ENCODE measurements around the gene FAM117A. TPM values are rescaled to one million over a fixed set of nuclear protein-coding genes. Genes with fewer than 3 reads are reported as not detected.

The FAM117A gene
- total and polyA plus RNA-seq, 2 donors (not counting 3 experiments of a cell fraction or from before 2014, with no cell fraction given): 12.2 to 24.1 TPM

DNA sequence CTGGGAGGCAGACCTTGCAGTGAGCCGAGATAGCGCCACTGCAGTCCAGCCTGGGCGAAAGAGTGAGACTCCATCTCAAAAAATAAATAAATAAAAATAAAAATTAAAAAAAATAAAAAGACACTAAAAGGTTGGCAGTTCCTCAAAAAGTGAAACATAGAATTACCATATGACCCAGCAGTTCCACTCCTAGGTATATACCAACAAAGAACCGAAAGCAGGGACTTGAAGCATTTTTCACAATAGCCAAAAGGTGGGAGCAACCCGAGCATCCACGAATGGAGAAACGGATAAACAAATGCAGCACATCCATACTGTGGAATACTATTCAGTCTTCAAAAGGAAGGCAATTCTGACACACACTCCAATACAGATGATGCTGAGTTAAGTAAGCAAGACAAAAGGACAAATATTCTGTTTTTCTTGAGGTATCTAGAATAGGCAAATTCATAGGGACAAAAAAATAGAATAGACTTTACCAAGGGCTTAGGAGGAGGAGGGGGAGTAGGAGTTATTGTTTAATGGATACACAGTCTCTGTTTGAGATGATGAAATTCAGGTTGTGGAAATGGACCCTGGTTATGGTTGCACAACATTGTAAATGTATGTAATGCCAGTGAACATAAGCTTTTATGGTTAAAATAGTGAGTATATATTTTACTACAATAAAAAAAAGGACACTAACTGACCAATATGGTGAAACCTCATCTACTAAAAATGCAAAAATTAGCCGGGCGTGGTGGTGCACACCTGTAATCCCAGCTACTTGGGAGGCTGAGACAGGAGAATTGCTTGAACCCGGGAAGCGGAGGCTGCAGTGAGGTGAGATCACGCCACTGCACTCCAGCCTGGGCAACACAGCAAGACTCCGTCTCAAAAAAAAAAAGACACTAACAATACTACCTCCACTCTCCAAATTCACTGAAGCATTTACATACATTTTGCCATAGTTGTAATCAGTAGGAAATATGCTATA is 29.1 kb downstream of the FAM117A start:
- Histone ChIP-seq H3K4me1 (ENCODE audit: control insufficient read depth, extremely low read depth, insufficient read depth, low read length) (no peaks in the 10 kb centered on the region), H3K9me1 (replicated peaks; ENCODE audit: control insufficient read depth, extremely low read depth, insufficient read depth, low read length) (no peaks in the 10 kb centered on the region), H3K9ac (replicated peaks; ENCODE audit: extremely low read depth, insufficient read depth, low read length) (no peak overlapping the region), H3K4me2 (ENCODE audit: insufficient read depth, low read length) (no peak overlapping the region), H3K9me3 (replicated peaks; ENCODE audit: control insufficient read depth, insufficient read depth, low read length) (no peaks in the 10 kb centered on the region), H3K36me3 (ENCODE audit: control insufficient read depth in 2 of 2, extremely low read depth in 1 of 2, insufficient read depth in 2 of 2, low read length in 2 of 2) (peaks cover 0 to 5% of the 10 kb centered on the region in 2 experiments), H3K79me2 (ENCODE audit: control insufficient read depth, insufficient read depth, low read length) (no peaks in the 10 kb centered on the region), H3K27ac (ENCODE audit: insufficient read depth, low read depth, low read length) (no peak overlapping the region), H3K4me3 (replicated peaks in 1 of 3; ENCODE audit: insufficient read depth in 1 of 3, low read depth in 1 of 3, low read length in 3 of 3) (no peak overlapping the region), H2AFZ (ENCODE audit: low read depth, low read length) (no peak overlapping the region), H4K20me1 (replicated peaks; ENCODE audit: control insufficient read depth, extremely low read depth, insufficient read depth, low read length) (no peaks in the 10 kb centered on the region), H3K27me3 (ENCODE audit: control insufficient read depth in 2 of 2, insufficient read depth in 2 of 2, low read length in 2 of 2) (no peaks in the 10 kb centered on the region)
- intact Hi-C loops (cut with micrococcal nuclease) (no loop called here), dilution Hi-C loops (cut with MboI; ENCODE audit: extremely low pct_ligation_motif_present, low sequenced_read_pairs) (no loop called here)
- ChIA-PET POLR2A (interaction anchor here (0.7 kb wide), 1 partner anchor 12 kb away, joined by 4 read pairs; no protein-coding TSS in a partner anchor), CTCF (no interaction called here)
- no TSS peak for BruUV-seq (replicated peaks)
- FAIRE-seq: no peak
- TF ChIP-seq FOS (IDR thresholded peaks at IDR 0.05; ENCODE audit: borderline replicate concordance, insufficient read depth, low read length): no peak
- no peak for TF ChIP-seq POLR2A (IDR thresholded peaks at IDR 0.05; ENCODE audit: low read depth, low read length)
- TF ChIP-seq, protein P1, sequence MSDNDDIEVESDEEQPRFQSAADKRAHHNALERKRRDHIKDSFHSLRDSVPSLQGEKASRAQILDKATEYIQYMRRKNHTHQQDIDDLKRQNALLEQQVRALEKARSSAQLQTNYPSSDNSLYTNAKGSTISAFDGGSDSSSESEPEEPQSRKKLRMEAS (IDR thresholded peaks at IDR 0.05; ENCODE audit: insufficient read depth, insufficient read length): no peak
- TF ChIP-seq, protein P2, sequence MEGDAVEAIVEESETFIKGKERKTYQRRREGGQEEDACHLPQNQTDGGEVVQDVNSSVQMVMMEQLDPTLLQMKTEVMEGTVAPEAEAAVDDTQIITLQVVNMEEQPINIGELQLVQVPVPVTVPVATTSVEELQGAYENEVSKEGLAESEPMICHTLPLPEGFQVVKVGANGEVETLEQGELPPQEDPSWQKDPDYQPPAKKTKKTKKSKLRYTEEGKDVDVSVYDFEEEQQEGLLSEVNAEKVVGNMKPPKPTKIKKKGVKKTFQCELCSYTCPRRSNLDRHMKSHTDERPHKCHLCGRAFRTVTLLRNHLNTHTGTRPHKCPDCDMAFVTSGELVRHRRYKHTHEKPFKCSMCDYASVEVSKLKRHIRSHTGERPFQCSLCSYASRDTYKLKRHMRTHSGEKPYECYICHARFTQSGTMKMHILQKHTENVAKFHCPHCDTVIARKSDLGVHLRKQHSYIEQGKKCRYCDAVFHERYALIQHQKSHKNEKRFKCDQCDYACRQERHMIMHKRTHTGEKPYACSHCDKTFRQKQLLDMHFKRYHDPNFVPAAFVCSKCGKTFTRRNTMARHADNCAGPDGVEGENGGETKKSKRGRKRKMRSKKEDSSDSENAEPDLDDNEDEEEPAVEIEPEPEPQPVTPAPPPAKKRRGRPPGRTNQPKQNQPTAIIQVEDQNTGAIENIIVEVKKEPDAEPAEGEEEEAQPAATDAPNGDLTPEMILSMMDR (IDR thresholded peaks at IDR 0.05; ENCODE audit: extremely low read depth in 1 of 2, insufficient read depth in 1 of 2, low read depth in 1 of 2, low read length in 2 of 2): no peak
- TF ChIP-seq GATA2 (IDR thresholded peaks at IDR 0.05; ENCODE audit: insufficient read depth, insufficient read length, low read depth, low read length): no peak
- no peak for TF ChIP-seq MYC (IDR thresholded peaks at IDR 0.05; ENCODE audit: low read depth, low read length)
- TF ChIP-seq EZH2 (IDR thresholded peaks at IDR 0.05; ENCODE audit: borderline replicate concordance, low read depth, low read length, severe bottlenecking): no peak
- no peak for TF ChIP-seq POLR2AphosphoS5 (IDR thresholded peaks at IDR 0.05; ENCODE audit: insufficient read depth, low read depth, low read length)
- no peak for TF ChIP-seq JUN (IDR thresholded peaks at IDR 0.05; ENCODE audit: borderline replicate concordance, insufficient read depth, insufficient read length, low read depth)
- DNase-seq (ENCODE audit: low read depth, low spot score): no peak

All from endothelial cell of umbilical vein (primary cell).